A549 (cell line): ENCODE measurements around the gene SELENOW.
"Not testable (repeated sequence)": the region's sequence is repeated elsewhere in the genome, so short reads cannot be mapped to it uniquely, and the experiment has no call there.

ENCODE experiments used
- EP300 ChIP-seq, 2 experiments: fragments of >200 bp; sonication (Bioruptor Twin); formaldehyde crosslinking; IDR thresholded peaks; 2 replicates in 1 of 2; 3 replicates in 1 of 2; pipeline ENCODE4 v1.6.1; 2016 to 2017
- MAFK ChIP-seq: fragments of 450-650 bp; IDR thresholded peaks from 2 replicates; pipeline ENCODE4 v1.6.1; 2014; ENCODE audit not compliant: partially characterized antibody
- MAX ChIP-seq: IDR thresholded peaks from 2 replicates; pipeline ENCODE4 v1.6.1; 2012
- PHF8 ChIP-seq: fragments of 200-600 bp; sonication (generic); IDR thresholded peaks from 2 replicates; pipeline ENCODE4 v1.6.1; 2016; ENCODE audit warnings: low read depth, mild to moderate bottlenecking, antibody characterized with exemption, moderate library complexity, borderline replicate concordance
- POLR2A ChIP-seq: IDR thresholded peaks from 2 replicates; pipeline ENCODE4 v1.6.1; 2012; ENCODE audit warnings: mild to moderate bottlenecking, low read length
- RAD21 ChIP-seq, 2 experiments: fragments of >200 bp in 1 of 2; sonication (Bioruptor Twin) in 1 of 2; formaldehyde crosslinking in 1 of 2; IDR thresholded peaks in 1 of 2; conservative IDR thresholded peaks in 1 of 2; 2 replicates in 1 of 2; 3 replicates in 1 of 2; pipeline ENCODE4 v1.6.1; 2012 to 2018; ENCODE audit warnings: inconsistent platforms in 1 of 2
- REST ChIP-seq: fragments of 200-600 bp; sonication (generic); IDR thresholded peaks from 2 replicates; pipeline ENCODE4 v1.6.1; 2016; ENCODE audit warnings: antibody characterized with exemption, mild to moderate bottlenecking, moderate library complexity
- SMC3 ChIP-seq: fragments of >200 bp; sonication (Bioruptor Twin); formaldehyde crosslinking; IDR thresholded peaks from 3 replicates; pipeline ENCODE4 v1.6.1; 2018; ENCODE audit warnings: inconsistent platforms
- SREBF2 ChIP-seq: fragments of 450-650 bp; IDR thresholded peaks from 2 replicates; pipeline ENCODE4 v1.6.1; 2014; ENCODE audit warnings: mild to moderate bottlenecking, moderate library complexity
- ZSCAN20 ChIP-seq: fragments of 250-450 bp; sonication (Bioruptor Pico); IDR thresholded peaks from 2 replicates; pipeline ENCODE4 v1.8.0; 2022; ENCODE audit warnings: mild to moderate bottlenecking, moderate library complexity
- TF ChIP-seq, protein P1 (sequence below): fragments of 450-650 bp; IDR thresholded peaks from 2 replicates; pipeline ENCODE4 v1.6.1; 2014; ENCODE audit warnings: antibody characterized with exemption
- TF ChIP-seq, protein P2 (sequence below): fragments of >200 bp; sonication (Bioruptor Twin); formaldehyde crosslinking; IDR thresholded peaks from 3 replicates; pipeline ENCODE4 v1.5.1; 2016
- TF ChIP-seq, protein P3 (sequence below): fragments of 250-450 bp; sonication (Bioruptor Pico); IDR thresholded peaks from 2 replicates; pipeline ENCODE4 v1.5.0; 2021; ENCODE audit warnings: mild to moderate bottlenecking, moderate library complexity, borderline replicate concordance
- TF ChIP-seq, protein P4 (sequence below): fragments of 250-450 bp; sonication (Bioruptor Pico); IDR thresholded peaks from 2 replicates; pipeline ENCODE4 v1.5.0; 2020; ENCODE audit warnings: low read depth, mild to moderate bottlenecking, moderate library complexity

GRCh38 chr19:47789811-47790210 lies 11.3 kb downstream of the SELENOW start:
- TF ChIP-seq, protein P1, sequence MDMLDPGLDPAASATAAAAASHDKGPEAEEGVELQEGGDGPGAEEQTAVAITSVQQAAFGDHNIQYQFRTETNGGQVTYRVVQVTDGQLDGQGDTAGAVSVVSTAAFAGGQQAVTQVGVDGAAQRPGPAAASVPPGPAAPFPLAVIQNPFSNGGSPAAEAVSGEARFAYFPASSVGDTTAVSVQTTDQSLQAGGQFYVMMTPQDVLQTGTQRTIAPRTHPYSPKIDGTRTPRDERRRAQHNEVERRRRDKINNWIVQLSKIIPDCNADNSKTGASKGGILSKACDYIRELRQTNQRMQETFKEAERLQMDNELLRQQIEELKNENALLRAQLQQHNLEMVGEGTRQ: not testable (repeated sequence)
- TF ChIP-seq, protein P2, sequence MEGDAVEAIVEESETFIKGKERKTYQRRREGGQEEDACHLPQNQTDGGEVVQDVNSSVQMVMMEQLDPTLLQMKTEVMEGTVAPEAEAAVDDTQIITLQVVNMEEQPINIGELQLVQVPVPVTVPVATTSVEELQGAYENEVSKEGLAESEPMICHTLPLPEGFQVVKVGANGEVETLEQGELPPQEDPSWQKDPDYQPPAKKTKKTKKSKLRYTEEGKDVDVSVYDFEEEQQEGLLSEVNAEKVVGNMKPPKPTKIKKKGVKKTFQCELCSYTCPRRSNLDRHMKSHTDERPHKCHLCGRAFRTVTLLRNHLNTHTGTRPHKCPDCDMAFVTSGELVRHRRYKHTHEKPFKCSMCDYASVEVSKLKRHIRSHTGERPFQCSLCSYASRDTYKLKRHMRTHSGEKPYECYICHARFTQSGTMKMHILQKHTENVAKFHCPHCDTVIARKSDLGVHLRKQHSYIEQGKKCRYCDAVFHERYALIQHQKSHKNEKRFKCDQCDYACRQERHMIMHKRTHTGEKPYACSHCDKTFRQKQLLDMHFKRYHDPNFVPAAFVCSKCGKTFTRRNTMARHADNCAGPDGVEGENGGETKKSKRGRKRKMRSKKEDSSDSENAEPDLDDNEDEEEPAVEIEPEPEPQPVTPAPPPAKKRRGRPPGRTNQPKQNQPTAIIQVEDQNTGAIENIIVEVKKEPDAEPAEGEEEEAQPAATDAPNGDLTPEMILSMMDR: not testable (repeated sequence)
- not testable (repeated sequence) for TF ChIP-seq MAX; POLR2A; ZSCAN20 (CRISPR knock-in tag); SMC3; EP300 (IDR thresholded peaks at IDR 0.05); RAD21 (conservative IDR thresholded peaks at IDR 0.05 in 1 of 2, IDR thresholded peaks at IDR 0.05 in 1 of 2); MAFK; REST; PHF8; SREBF2
- TF ChIP-seq, protein P3, sequence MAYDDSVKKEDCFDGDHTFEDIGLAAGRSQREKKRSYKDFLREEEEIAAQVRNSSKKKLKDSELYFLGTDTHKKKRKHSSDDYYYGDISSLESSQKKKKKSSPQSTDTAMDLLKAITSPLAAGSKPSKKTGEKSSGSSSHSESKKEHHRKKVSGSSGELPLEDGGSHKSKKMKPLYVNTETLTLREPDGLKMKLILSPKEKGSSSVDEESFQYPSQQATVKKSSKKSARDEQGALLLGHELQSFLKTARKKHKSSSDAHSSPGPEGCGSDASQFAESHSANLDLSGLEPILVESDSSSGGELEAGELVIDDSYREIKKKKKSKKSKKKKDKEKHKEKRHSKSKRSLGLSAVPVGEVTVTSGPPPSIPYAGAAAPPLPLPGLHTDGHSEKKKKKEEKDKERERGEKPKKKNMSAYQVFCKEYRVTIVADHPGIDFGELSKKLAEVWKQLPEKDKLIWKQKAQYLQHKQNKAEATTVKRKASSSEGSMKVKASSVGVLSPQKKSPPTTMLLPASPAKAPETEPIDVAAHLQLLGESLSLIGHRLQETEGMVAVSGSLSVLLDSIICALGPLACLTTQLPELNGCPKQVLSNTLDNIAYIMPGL (CRISPR knock-in tag): not testable (repeated sequence)
- TF ChIP-seq, protein P4, sequence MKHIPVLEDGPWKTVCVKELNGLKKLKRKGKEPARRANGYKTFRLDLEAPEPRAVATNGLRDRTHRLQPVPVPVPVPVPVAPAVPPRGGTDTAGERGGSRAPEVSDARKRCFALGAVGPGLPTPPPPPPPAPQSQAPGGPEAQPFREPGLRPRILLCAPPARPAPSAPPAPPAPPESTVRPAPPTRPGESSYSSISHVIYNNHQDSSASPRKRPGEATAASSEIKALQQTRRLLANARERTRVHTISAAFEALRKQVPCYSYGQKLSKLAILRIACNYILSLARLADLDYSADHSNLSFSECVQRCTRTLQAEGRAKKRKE: not testable (repeated sequence)
